NOMO-1 (cell line): Measurements from ENCODE around the gene CAV1.
A peak's percentile ranks its signal among the peaks of the same experiment; 100 is the strongest.

ENCODE experiments used
- DNase-seq, 2 experiments: peaks; one replicate each; lab custom pipeline; 2025; ENCODE audit not compliant: unreplicated experiment in 2 of 2; lab: John Stamatoyannopoulos, UW

Gene CAV1

DNA sequence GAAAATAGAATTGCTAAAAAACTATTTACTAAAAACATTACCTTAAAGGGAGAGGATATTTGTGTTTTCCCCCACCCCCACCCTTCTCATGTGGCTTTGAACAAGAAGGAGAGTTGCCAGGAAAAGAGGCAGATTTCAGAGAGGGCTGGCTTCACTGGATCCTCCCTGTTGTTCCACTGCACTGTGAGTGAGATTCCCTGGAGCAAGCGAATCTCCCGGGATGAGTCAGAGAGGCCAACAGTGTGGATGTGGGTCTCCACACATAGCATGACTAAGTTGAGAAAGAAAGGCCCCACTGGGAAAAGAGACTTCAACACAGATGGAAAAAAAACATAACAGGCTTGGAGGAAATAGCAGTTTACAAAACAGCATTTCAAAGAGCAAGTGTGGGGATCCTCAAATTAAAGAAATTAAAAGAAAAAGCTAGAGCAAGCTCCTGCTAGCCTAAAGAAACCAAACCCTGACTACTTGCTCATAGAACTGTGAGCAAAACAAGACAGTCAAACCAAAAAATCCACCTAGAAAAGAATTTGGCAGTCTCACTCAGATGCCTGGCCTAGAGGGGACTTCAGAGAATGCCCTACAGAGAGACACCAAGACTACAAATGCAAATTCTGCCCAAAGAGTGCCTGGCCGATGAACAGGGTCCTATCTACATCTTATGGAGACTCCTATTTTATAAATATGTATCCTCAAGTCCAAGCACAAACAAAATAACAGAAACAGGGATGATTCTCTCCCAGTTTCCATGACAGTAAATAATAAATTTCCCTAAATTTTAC, 3.4 kb downstream of the CAV1 start:
- DNase-seq = no peak

- DNase-seq = no peak
Measured at GRCh38 chr7:116529250-116529649, 4.4 kb downstream of the CAV1 start.

GRCh38 chr7:116530107-116530820, 5.4 kb downstream of the CAV1 start:
- peak in 1 of 2 experiments; percentile 31 for DNase-seq

DNA sequence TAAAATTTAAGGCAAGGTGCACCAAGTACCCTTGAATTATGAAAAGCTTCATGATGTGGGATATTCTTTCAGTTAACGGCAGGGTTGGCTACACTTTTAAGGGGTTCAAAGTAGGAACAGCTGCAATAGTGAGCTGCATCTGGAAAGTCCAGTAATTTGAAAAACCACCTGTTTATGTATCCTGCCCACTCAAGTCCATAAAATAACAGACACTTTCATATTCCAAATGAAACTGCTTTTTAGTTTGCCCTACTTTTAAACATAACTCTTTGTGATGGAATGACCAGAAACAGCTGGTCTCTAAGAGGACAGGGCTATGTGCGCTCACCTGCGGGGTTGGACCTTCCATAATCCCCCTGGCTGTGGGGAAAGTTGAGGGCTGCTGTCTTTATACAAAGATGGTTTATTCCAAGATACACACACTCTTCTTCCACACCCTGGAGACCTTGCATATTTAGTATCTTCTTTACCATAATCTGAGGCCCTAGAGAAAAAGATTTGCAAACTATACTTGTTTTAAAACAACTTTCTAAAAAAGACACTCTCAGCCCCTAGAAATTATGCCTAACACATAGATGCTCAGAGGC, 7.4 kb downstream of the CAV1 start:
- no peak for DNase-seq

- no peak for DNase-seq
Measured at GRCh38 chr7:116534790-116535189, 10.0 kb downstream of the CAV1 start.

DNA sequence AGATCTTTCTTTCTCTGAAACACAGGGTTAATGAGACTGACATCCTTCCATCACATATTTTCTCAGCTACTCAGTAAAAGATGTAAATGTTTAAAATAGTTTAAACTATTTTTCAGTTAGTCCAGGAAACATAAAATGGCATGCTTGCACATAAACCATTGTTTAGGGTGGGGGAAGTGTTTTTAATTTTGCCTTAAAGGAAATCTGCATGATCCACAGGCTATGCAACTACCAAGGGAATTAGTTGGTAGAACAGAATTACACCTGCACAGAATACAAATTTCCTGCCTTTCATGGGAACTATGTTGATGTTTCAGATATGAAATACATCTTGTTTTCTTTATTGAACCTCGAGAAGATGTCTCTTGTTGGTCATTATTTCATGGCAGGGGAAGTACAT, 10.6 kb downstream of the CAV1 start:
- no peak for DNase-seq

DNA sequence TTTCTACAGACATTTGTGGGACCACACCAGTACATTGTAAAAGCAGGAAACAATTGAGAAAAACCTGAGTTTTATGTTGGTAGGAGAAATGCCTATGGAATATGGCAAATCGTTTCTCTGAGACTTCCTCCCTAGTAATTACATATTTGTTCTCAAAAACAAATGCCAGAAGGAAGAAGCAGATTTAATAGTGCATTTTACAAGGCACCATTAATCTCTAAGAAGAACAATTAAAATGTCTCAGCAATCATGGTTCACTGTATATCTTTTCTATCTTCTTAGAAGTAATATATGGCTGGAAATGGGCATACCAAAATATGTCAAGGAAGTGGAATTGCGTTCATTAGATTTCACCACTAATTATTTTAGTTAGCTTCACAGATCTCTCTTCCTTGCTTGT, 13.3 kb downstream of the CAV1 start:
- no peak for DNase-seq

GRCh38 chr7:116539879-116540278, 15.0 kb downstream of the CAV1 start:
- DNase-seq = no peak

DNA sequence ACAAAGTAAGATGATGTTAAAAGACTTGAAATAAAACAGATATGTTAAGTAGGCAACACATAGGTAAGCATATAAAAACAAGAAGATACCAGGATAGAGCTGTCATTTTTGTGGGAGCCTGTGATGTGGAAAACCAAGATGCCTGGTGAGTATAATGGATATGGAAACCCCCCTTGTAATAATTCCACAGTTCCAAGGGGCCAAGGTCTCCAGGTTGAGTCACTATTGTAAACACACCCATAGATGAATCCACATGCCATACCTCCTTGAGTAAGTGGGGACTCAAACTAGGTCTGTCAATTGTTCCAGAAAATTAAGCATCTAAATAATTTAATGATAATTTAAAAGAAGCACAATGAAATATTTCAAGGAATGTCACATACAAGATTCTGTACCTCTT, 15.9 kb downstream of the CAV1 start:
- DNase-seq = no peak

GRCh38 chr7:116541951-116542350, 17.1 kb downstream of the CAV1 start:
- no peak for DNase-seq

DNA sequence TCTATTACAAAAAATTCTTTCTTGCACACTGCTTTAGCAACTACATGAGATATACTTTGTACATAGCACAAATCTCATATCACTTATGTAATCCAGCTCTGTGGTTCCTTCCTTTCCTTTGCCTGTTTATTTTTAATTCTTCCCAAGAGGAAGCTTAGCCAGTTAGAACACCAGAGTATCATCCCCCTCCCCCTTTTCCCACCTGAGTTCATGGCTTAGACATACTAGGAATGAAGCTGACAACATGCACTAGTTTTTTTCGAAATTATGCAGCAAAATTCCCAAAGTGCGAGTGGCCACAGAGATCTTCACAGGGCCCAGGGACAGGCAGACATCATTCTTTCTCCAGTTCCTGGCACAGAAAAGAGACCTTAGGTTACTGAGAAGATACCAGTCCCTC, 17.8 kb downstream of the CAV1 start:
- no peak for DNase-seq

DNA sequence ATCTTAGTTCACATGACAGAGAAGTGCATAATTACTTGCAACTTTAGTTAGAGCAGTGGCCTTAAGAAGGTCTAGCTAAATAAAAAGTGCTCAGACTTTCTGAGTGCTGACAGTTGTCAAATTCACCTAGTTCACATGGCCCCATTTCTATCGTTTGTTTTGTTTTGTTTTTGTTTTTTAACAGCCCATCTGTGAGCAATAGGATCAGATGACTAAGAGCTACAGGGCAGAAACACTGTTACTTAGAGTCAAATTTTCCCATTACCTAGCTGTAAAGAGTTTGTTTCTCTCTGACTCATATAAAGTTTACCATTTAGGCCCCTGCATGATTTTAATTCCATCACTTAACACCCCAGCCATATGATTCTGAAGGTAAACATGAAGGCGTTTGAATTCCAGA, 18.8 kb downstream of the CAV1 start:
- DNase-seq = no peak

DNA sequence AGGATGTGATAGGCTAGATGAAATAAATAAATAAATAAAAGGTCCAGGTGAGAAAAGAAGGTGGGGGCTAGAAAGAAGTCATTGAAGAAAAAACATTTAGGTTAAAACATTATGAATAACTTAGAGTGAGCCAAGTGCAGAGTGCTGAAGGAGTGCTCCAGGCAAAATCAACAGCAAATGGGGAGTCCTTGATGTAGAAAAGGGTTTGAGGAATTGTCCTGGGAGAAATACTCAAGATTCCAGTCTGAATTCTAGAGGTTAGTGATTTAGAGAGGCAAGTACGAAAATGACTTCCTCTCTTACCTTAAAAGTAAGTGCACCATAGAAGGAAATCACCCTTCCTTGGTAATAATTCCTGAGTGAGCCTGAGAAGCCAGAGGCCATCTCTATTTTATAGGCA, 19.7 kb downstream of the CAV1 start:
- DNase-seq = no peak

DNA sequence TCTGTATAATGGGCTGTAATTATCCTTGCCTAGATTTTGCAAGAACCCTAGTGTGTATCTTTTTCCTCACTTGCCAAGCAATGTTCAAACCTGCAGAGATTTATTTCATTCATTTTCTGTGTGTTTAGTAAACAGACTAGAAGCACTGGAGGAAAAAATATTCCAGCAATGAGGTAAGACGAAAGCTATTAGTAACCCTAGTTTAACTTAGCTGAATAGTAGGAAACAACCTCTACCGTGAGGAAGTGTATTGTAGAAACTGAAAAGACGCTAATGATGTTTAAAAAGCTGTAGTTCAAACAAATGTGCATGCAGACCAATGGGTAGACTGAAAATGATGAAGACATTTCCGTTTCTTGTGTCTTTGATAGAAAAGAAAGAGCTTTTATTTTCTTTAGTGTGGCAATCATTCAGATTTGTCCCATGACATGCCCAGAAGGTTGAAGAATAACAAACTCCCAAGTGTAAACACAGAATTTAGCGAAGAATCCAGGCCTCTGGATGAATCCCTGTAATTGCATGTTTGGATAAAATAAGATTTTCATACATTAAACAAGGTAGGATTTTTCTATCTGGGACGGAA, 20.7 kb downstream of the CAV1 start:
- no peak for DNase-seq

GRCh38 chr7:116546054-116546453, 21.2 kb downstream of the CAV1 start:
- DNase-seq = no peak

DNA sequence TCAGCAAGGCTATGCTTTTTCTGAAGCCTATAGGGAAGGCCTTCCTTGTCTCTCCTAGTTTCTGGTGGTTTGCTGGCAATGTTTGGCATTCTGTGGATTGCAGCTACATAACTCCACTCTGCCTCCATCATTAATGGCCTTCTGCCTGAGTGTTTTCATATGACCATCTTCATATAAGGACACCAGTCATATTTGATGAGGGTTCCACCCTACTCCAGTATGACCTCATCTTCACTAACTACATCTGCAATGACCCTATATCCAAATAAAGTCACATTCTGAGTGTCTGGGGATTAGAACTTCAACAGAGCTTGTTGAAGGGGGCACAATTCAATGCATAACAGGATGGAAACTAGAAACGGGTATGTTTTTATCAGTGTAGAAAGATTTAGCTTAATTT, 22.1 kb downstream of the CAV1 start:
- DNase-seq = no peak

DNA sequence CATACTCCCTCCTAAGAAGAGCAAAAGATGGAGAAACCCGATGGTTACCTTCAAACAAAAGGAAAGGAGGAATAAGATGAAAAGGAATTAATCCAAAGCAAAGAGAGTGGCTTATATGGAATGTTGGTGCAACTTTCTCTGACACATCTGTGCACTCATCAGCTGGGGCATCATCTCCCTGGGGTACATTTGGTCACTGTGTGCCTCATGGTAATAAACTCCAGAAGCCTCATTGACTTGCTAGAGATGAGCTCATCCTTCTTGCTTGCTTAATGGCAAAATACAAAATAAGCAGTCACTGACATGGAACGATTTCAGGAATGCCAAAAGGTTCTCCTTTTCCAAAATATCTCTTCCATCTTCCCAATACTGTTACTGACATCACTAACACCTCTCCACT, 22.5 kb downstream of the CAV1 start:
- DNase-seq = no peak

GRCh38 chr7:116548506-116548905, 23.7 kb downstream of the CAV1 start:
- DNase-seq = no peak

DNA sequence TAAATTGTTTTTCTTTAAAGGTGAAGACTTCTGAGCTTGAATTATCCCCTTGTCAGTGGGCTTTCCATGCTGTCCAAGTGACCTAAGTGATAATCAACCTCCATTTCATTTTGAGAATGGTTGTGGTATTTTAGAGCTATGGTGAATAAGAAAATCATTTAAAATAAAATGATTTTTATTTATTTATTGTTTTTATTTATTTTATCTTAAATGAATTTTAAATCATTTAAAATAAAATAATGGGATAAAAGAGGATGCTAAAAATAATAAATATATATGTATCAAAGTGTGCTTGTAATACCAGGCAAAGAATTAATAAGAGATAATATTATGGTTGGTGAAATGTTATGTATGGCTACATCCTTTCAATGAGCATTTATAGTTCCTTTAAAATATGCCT, 24.5 kb downstream of the CAV1 start:
- DNase-seq = no peak

DNA sequence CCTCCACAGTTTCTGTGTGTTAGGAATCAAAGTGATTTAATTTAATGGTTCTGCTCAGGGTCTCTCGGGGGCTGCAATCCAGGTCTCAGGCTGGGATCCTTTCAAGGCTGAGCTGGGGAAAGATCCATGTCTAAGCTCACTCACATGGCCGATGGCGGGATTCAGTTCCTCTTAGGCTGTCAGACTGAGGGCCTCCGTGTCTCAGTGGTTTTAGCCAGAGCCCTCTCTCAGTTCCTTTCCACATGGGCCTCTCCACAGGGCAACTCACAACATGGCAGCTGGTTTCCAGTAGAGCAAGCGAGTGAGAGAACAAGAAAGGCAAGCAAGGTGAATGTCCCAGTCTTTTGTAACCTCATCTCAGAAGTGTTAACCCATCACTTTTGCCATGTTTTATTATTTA, 26.9 kb downstream of the CAV1 start:
- no peak for DNase-seq

- no peak for DNase-seq
Measured at GRCh38 chr7:116552602-116553001, 27.8 kb downstream of the CAV1 start.
